Measurements from ENCODE around the gene ACIN1. TPM values are rescaled to one million over a fixed set of nuclear protein-coding genes. Genes with fewer than 3 reads are reported as not detected.

ACIN1 gene
- total and polyA plus RNA-seq, 10 of the 15 experiments (the other 5 are each of a cell fraction or from before 2014, with no cell fraction given) = 4.3 to 148 (median 93.4) TPM

GRCh38 chr14:23009483-23009938 is 85.4 kb downstream of the ACIN1 start (continued):
- TF ChIP-seq ETV6 (conservative IDR thresholded peaks at IDR 0.05 in 1 of 2, IDR thresholded peaks at IDR 0.05 in 1 of 2; ENCODE audit: borderline replicate concordance in 1 of 2, low read depth in 1 of 2) = no peak; a peak in 1 of 4 replicates
- TF ChIP-seq NFIC (IDR thresholded peaks at IDR 0.05; ENCODE audit: low read depth, low read length) = 0 out of 2 replicates have a peak, but pooled peaks have one; percentile 53
- TF ChIP-seq MEF2B (IDR thresholded peaks at IDR 0.05; ENCODE audit: partially characterized antibody, poor library complexity, severe bottlenecking) = no peak
- TF ChIP-seq SUPT20H (IDR thresholded peaks at IDR 0.05; ENCODE audit: borderline replicate concordance, control insufficient read depth, low read depth, low read length) = no peak
- no peak for TF ChIP-seq EED (IDR thresholded peaks at IDR 0.05; ENCODE audit: low read depth)
- 0 out of 2 replicates have a peak, but pooled peaks have one; percentile 12 for TF ChIP-seq CREM (IDR thresholded peaks at IDR 0.05; ENCODE audit: low read depth)
- TF ChIP-seq, protein P1, sequence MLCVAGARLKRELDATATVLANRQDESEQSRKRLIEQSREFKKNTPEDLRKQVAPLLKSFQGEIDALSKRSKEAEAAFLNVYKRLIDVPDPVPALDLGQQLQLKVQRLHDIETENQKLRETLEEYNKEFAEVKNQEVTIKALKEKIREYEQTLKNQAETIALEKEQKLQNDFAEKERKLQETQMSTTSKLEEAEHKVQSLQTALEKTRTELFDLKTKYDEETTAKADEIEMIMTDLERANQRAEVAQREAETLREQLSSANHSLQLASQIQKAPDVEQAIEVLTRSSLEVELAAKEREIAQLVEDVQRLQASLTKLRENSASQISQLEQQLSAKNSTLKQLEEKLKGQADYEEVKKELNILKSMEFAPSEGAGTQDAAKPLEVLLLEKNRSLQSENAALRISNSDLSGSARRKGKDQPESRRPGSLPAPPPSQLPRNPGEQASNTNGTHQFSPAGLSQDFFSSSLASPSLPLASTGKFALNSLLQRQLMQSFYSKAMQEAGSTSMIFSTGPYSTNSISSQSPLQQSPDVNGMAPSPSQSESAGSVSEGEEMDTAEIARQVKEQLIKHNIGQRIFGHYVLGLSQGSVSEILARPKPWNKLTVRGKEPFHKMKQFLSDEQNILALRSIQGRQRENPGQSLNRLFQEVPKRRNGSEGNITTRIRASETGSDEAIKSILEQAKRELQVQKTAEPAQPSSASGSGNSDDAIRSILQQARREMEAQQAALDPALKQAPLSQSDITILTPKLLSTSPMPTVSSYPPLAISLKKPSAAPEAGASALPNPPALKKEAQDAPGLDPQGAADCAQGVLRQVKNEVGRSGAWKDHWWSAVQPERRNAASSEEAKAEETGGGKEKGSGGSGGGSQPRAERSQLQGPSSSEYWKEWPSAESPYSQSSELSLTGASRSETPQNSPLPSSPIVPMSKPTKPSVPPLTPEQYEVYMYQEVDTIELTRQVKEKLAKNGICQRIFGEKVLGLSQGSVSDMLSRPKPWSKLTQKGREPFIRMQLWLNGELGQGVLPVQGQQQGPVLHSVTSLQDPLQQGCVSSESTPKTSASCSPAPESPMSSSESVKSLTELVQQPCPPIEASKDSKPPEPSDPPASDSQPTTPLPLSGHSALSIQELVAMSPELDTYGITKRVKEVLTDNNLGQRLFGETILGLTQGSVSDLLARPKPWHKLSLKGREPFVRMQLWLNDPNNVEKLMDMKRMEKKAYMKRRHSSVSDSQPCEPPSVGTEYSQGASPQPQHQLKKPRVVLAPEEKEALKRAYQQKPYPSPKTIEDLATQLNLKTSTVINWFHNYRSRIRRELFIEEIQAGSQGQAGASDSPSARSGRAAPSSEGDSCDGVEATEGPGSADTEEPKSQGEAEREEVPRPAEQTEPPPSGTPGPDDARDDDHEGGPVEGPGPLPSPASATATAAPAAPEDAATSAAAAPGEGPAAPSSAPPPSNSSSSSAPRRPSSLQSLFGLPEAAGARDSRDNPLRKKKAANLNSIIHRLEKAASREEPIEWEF (IDR thresholded peaks at IDR 0.05; ENCODE audit: insufficient replicate concordance, low read depth, low read length) = no peak
- TF ChIP-seq, protein P2, sequence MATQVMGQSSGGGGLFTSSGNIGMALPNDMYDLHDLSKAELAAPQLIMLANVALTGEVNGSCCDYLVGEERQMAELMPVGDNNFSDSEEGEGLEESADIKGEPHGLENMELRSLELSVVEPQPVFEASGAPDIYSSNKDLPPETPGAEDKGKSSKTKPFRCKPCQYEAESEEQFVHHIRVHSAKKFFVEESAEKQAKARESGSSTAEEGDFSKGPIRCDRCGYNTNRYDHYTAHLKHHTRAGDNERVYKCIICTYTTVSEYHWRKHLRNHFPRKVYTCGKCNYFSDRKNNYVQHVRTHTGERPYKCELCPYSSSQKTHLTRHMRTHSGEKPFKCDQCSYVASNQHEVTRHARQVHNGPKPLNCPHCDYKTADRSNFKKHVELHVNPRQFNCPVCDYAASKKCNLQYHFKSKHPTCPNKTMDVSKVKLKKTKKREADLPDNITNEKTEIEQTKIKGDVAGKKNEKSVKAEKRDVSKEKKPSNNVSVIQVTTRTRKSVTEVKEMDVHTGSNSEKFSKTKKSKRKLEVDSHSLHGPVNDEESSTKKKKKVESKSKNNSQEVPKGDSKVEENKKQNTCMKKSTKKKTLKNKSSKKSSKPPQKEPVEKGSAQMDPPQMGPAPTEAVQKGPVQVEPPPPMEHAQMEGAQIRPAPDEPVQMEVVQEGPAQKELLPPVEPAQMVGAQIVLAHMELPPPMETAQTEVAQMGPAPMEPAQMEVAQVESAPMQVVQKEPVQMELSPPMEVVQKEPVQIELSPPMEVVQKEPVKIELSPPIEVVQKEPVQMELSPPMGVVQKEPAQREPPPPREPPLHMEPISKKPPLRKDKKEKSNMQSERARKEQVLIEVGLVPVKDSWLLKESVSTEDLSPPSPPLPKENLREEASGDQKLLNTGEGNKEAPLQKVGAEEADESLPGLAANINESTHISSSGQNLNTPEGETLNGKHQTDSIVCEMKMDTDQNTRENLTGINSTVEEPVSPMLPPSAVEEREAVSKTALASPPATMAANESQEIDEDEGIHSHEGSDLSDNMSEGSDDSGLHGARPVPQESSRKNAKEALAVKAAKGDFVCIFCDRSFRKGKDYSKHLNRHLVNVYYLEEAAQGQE (IDR thresholded peaks at IDR 0.05; ENCODE audit: low read depth, low read length) = no peak
- no peak for TF ChIP-seq HCFC1 (IDR thresholded peaks at IDR 0.05; ENCODE audit: low read length)

All from GM12878 (cell line).